ENCODE measurements around the gene FREY1.

Gene FREY1

DNA sequence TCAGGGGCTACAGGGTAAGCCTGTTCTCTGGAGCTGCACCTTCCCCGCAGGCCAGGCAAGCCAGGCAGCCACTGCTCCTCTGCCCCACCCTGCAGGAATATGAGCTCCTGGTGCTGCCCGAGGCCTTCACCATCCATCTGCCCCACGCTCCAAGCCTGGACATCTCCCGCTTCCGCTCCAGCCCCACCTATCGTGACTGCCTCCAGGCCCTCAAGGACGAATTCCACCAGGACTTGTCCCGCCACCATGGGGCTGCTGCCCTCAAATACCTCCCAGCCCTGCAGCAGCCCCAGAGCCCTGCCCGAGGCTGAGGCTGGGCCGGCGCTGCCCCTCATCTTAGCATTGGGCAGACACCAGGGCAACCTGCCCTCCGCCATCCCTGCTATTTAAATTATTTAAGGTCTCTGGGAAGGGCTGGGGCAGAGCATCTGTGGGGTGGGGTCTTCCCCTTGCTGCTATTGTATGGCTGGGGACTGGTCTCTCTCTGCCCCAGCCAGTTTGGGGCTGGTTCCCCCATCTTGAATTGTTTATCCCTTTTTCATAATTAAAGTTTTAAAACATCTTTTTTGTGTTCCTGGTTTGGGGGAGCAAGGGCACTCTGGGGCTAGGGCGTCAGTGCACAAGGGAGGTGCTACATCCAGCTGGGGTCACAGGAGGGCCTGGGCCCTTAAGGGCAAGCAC lies 21.6 kb upstream of the FREY1 start:
- no peak for DNase-seq (ENCODE audit: low read depth)

DNA sequence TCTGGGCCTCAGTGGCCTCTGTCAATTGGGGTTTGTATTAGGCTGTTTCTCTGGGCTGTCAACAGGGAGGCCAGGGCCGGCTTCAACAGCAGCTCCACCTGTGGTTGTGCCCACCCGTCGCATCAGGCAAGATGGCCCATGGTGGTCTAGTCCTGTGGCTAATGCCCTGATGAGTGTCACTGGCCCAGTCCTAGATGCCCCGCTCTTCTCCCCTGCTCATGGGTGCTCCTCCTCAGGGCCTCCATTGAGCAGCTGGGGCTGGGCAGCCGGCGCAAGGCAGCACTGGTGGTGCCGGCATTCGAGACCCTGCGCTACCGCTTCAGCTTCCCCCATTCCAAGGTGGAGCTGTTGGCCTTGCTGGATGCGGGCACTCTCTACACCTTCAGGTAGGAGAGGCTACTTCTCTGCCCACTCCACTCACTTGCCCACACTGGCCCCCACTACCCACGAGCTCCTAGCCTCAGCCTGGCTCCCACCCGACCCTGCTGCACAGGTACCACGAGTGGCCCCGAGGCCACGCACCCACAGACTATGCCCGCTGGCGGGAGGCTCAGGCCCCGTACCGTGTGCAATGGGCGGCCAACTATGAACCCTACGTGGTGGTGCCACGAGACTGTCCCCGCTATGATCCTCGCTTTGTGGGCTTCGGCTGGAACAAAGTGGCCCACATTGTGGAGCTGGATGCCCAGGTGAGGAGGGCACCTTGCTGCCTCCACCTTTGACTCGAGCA lies 20.8 kb upstream of the FREY1 start:
- DNase-seq (ENCODE audit: low read depth) = no peak

- no peak for DNase-seq (ENCODE audit: low read depth)
These were observed 20.2 kb upstream of the FREY1 start for GRCh38 chr11:45927332-45927683.

DNA sequence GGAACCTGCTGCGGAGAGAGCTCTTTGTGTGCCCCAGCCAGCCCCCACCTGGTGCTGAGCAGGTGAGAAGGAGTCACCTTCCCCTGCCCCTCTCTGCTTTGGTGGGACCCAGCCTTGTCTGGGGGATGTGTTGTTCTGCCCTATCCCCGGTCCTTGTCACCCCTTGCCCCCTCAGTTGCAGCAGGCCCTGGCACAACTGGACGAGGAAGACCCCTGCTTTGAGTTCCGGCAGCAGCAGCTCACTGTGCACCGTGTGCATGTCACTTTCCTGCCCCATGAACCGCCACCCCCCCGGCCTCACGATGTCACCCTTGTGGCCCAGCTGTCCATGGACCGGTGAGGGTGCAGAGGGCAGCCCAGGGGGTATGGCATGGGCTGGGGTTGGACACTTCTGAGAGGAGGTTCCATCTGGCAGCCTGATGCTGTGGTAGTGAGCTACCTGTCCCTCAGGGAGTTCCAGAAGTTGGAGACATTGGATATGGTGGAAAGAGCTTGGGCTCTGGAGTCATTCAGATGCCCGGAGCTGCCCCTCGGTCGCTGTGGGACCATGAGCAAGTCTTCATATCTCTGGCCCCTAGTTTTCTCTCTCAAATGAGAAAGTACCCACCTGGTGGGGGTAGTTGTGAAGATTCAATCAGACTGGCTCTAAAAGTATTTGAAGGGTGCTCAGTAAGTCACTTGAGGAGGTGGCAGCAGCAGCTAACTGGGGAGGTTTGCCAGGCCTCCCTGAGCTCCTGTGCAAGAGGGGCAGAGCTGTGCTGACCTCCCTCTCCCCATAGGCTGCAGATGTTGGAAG lies 19.7 kb upstream of the FREY1 start:
- no peak for DNase-seq (ENCODE audit: low read depth)

DNA sequence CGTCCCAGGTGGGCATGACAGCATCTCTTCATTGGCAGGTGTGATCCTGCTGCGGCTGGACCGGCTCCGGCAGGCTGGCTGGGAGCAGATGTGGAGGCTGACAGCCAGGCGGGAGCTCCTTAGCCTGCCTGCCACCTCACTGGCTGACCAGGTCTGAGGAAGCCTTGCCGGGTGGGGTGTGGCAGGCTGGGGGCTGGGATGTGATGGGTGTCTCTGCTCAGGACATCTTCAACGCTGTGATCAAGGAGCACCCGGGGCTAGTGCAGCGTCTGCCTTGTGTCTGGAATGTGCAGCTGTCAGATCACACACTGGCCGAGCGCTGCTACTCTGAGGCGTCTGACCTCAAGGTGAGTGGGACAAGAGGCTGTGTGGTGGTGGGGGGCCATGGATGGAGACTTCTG lies 18.9 kb upstream of the FREY1 start:
- no peak for DNase-seq (ENCODE audit: low read depth)

DNA sequence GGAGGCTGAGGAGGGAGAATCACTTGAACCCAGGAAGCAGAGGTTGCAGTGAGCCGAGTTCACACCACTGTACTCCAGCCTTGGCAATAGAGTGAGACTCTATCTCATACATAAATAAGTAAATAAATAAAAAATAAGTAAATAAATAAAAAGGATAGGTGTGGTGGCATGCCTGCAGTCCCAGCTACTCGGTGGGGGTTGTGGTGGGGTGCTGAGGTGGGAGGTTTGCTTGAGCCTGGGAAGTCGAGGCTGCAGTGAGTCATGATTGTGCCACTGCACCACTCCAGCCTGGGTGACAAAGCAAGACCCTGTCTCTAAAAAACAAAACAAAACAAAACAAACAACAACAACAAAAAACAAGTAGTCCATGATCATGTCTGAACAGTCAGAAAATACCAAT lies 18.5 kb upstream of the FREY1 start:
- no peak for DNase-seq (ENCODE audit: low read depth)

DNA sequence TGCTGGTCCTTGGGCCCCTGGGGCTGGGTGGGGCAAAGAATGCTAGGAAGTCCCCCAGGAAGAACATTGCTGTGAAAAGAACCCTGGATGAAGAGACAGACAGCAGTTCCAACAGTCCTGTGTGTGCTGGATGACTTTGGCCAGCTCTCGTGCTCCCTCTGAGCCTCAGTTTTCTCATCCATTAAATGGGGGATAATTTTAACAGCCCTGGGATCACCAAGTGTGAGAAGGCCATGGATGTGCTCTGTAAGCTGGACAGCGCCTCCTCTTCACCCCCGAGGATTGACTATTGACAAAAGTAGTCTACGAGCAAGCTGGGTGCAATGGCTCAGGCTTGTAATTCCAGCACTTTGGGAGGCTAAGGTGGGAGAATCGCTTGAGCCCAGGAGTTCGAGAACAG lies 17.9 kb upstream of the FREY1 start:
- DNase-seq (ENCODE audit: low read depth) = no peak

GRCh38 chr11:45924036-45924915 lies 17.2 kb upstream of the FREY1 start:
- DNase-seq (ENCODE audit: low read depth) = no peak

GRCh38 chr11:45922425-45923082 lies 15.5 kb upstream of the FREY1 start, which contains the start of gene LARGE2:
Gene LARGE2, plus strand, starts transcription at chr11:45922656. Its CDS starts 227 bp downstream, at chr11:45922883.
- no peak for DNase-seq (ENCODE audit: low read depth)

DNA sequence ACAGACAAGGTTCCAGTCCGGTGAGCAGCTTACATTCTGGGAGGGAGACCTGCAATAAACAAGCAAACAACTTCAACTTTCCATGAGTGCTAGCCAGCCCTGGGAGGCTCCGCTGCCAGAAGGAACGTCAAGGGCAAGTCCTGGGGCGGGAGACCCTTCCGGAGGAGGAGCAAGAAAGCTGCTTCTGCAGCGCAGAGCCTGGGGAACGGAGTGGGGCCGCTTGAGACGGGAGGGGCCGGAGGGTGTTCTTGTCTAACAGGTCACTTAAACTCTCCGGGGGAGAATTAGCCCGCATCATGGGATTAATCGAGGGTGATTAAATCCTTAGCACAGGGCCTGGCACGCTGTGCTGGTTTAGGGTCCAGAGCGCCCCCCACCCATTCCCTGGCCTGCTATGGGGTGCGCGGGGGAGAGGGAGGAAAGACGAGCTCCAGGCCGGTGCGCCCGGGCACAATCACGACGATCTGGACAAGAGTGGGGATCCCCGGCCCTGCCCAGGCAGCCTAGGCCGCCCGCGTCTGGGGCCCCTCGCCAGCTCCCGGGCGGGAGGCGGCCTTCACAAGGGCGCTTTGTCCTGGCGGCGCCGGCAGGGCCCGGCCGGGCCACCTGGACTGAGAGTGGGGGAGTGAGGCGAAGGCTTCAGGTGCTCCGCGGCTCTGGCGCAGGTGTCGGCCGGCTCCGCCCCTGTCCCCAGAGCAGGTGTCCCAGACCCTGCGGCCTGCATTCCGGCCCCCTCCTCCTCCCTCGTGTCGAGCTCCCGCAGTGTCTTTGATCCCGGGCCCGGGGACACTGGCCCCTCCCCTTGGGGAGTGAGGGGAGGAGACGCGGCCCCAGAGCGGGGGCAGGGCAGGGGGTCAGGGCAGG lies 14.7 kb upstream of the FREY1 start:
- no peak for DNase-seq (ENCODE audit: low read depth)

- DNase-seq (ENCODE audit: low read depth) = no peak
These were observed 13.7 kb upstream of the FREY1 start for GRCh38 chr11:45920531-45921477.

DNA sequence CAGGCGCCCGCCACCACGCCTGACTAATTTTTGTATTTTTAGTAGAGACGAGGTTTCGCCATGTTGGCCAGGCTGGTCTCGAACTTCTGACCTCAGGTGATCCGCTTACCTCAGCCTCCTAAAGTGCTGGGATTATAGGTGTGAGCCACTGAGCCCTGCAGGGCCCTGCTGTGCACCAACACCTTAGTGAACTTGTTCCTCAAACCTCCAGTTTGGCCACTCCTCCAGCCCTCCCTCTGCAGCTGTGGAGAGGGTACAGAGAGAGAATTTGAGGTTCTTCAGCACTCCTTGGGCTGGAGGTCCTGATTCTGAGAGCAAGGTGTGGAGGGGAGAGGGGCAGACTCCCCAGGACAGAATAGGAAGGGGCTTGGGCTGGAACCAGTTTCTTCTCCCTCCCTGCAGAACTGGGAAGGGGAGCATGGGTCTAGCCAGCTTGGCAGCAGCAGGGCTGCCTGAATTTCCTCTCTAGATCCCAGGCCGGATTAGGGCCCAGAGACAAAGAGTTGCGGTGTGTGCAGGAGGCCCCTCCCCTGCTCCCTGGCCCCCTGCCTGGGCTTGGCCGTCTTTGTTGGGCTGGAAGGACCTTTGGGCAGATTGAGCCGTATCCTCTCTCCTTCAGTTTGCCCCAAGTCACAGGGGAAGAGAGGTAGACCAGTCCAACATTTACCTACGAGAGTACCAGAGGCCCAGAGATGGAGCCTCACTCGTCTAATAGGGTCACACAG lies 12.9 kb upstream of the FREY1 start:
- no peak for DNase-seq (ENCODE audit: low read depth)

DNA sequence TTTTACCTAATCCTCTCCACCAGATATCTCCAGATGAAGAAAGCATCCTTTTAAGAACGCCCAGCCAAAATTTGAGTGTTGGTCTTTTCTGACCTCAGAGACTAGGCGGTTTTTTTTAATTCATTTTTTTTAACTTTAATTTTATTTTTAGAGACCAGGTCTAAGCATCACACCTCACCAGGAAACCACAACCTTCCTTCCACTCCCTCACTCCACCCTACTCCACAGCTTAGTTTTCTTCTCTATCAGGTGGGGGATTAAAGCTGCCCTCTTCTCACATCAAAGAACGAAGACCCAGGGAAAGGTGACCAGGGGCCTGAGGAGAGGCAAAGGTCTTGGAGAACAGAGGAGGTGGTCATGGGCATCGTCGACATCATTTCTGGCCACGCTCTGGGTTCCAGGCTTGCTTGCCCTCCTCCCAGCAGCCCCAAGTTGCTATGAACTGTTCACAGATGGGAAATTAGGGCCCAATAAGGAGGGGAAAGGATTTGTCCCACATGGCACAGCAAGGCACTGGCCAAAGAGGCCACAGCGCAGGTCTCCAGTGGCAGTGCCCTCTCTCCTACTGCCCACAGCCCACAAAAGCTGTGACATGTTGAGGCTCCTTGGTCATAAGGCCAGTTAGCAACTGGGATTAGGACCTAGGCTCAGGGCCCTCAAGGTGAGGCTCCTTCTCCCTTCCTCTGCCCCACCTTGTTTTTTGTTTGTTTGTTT lies 12.0 kb upstream of the FREY1 start:
- no peak for DNase-seq (ENCODE audit: low read depth)

DNA sequence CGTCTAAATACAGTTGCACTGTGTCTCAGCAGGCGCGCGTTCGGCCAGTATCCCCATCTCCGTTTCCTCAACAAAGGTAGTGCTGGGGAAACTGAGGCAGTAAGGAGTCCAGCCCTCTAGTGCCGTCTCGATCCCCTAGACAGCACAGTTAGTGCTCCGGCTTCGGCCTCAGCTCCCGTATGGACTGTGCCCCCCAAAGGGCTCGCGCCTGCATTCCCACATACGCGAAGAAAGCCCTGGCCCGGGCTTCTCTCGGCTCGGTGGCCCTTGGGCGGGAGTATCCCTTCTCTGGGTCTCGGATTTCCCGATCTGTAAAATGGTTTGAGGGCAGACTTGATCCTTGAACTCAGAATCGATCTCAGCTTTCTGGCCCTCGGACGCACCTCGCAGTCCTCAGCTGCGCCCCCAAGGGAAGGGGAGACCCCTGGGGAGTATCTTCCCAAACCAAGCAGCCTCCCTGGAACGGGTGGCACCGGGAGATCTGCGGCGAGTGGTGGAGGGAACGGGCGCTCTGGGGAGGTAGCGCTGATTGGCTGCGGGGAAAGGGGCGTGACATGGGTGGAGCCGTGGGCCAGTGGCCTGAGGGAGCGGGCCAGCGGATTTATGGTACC lies 11.4 kb upstream of the FREY1 start:
- DNase-seq (ENCODE audit: low read depth) = peak; percentile 36

DNA sequence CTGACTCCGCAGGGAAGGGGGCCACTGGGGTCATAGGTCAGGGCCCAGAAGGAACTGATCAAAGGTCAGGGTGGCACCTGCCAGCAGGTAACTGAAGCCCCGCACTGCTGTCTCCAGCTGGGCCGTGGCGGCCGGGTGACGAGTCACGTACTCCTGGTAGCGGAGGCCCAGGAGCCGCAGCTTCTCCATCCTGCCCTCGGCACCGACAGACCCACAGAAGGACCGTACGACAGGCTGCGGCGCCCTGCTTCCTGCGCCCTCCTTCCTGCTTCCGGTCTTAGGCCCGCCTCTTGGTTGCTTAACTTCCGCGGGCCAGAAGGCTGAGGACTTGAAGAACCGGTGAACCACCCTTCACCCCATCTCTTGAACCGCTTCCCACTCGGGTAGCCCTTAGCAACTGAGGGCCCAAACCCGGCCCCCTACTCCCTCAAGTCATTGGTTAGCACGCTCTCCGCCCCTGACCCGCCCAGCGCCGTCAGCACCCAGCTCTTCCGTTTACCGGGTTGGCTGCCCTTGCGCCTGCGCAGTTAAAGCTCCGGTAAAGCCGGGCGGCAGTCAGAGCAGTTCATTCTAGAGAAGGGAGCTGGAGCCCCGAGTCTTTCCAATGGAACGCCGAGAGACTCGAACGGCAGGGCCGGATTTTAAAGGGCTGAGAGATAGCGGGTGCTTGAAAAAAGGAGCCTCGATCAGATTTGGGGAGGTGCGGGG lies 10.7 kb upstream of the FREY1 start, which contains the start of gene PEX16:
TSS of gene PEX16 (minus strand) at position 255 of the 708 bp plus-strand sequence. CDS start at position 189, 66 bp downstream.
- peak; percentile 93 for DNase-seq (ENCODE audit: low read depth)

DNA sequence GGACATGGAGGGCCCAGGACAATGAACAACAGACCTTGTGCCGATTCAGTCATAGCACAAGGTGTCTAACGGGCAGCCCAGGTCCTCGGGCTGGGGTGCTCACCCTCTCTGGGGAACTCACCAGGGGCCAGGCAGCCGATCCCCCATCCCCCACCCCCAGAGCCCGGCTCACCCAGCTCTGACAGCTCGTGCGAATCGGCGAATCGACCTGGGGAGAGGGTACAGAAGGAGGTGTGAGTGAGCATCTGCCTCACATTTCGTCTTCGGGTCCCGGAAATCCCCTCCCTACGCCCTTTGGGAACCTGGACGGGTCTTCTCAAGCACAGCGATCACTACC lies 10.2 kb upstream of the FREY1 start:
- DNase-seq (ENCODE audit: low read depth) = no peak

- DNase-seq (ENCODE audit: low read depth) = no peak
These were observed 8.4 kb upstream of the FREY1 start for GRCh38 chr11:45915446-45915845.
